Kasumi-1 (cell line): ENCODE data around the gene RBMS1.

Source experiments
- DNase-seq, 2 experiments: peaks; one replicate each; lab custom pipeline; 2025; lab: John Stamatoyannopoulos, UW

The RBMS1 gene

GRCh38 chr2:160224060-160224459 lies 269.5 kb downstream of the RBMS1 start:
- DNase-seq: peak in 1 of 2 experiments; percentile 18

GRCh38 chr2:160223560-160223959 lies 270.0 kb downstream of the RBMS1 start:
- DNase-seq: no peak

- DNase-seq: no peak
Measured at GRCh38 chr2:160222546-160223283, 270.9 kb downstream of the RBMS1 start.
